ENCODE measurements around the gene WDR1. TPM values are rescaled to one million over a fixed set of nuclear protein-coding genes. Genes with fewer than 3 reads are reported as not detected.

The WDR1 gene
- polyA plus RNA-seq, 1 of the 3 experiments (the other 2 are of a cell fraction) = 310 TPM

DNA sequence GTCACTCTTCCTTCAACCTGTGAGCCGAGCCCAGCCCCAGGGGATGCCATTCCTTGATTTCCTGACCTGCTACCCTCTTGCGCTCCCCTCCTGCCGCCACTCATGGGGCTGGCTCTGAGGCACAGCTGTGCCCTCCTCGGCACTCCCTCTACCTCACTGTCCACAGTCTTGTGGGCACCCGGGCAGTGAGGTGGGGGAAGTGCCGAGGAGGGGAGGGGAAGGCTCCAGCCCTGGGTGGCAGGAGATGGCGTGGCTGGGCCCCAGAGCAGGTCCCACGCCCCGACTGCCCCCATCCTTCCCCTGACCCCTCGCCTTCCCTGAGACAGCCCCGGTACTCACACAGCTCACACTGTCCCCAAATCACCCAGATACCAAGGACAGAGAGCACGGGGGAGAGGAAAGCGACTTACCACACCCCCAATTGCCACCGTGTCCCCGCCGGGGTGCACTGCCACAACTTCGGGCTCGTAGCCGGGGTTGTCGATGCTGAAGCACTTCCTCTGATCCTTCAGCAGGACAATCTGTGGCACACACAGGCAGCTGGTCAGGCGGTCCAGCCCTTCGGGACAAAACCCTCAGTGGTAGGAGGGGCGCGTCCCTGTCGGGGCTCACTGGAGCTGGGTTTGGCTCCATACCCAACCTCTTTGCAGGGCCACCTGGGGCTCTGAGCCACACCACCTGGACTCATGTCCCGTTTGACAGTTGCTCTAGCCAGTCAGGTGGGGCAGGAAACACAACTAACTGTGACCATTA lies 37.9 kb downstream of the WDR1 start:
- H4K20me1 ChIP-seq (ENCODE audit: insufficient read depth) = peaks cover 76% of the 10 kb centered on the region

More for the DNA sequence above, 37.9 kb downstream of the WDR1 start:
- H3K27ac ChIP-seq (ENCODE audit: low read depth in 2 of 2, low read length in 1 of 2) = no peak overlapping the region
- 95% methylated on average over 13 of the region's 26 CpGs for WGBS (ENCODE audit: low lambda C conversion rate)
- H3K4me2 ChIP-seq = no peak overlapping the region
- H3K9me3 ChIP-seq = no peaks in the 10 kb centered on the region
- no peak for DNase-seq
- no peak overlapping the region for H3K9ac ChIP-seq
- H3K79me2 ChIP-seq (ENCODE audit: insufficient read depth) = peaks cover 13% of the 10 kb centered on the region; the same call in 1 of the 2 replicates
- H3F3A ChIP-seq (replicated peaks; ENCODE audit: insufficient read depth) = peaks cover 21% of the 10 kb centered on the region
- ChIA-PET POLR2A (interaction anchor here (1.6 kb wide), 1 partner anchor 39 kb away, joined by 5 read pairs; no protein-coding TSS in a partner anchor), CTCF (interaction anchor here (1.1 to 2.4 kb wide), 2 partner anchors 46 to 64 kb away, joined by 3 to 8 read pairs; no protein-coding TSS in a partner anchor)
- H3K4me1 ChIP-seq (ENCODE audit: control insufficient read depth in 1 of 2, insufficient read depth in 2 of 2, low read depth in 1 of 2, low read length in 1 of 2) = peaks cover 0 to 32% of the 10 kb centered on the region in 2 experiments; a peak in 2 of 4 replicates
- H3K36me3 ChIP-seq (replicated peaks in 1 of 2; ENCODE audit: control insufficient read depth in 1 of 2, insufficient read depth in 2 of 2, low read length in 1 of 2) = peaks cover 51 to 98% of the 10 kb centered on the region in 2 experiments
- H3K27me3 ChIP-seq (ENCODE audit: insufficient read depth) = no peaks in the 10 kb centered on the region
- H3K9me2 ChIP-seq = no peaks in the 10 kb centered on the region
- no peak overlapping the region for H2AFZ ChIP-seq (ENCODE audit: low read depth)
- TF ChIP-seq TEAD4 (IDR thresholded peaks at IDR 0.05; ENCODE audit: borderline replicate concordance, insufficient read depth) (no peak), MAX (IDR thresholded peaks at IDR 0.05; ENCODE audit: low read depth) (no peak), ZBTB33 (IDR thresholded peaks at IDR 0.05; ENCODE audit: borderline replicate concordance, low read depth) (no peak), FOXM1 (IDR thresholded peaks at IDR 0.05; ENCODE audit: low read depth) (no peak), EZH2phosphoT487 (IDR thresholded peaks at IDR 0.05; ENCODE audit: borderline replicate concordance, low read depth) (no peak), GATA2 (CRISPR knock-in tag; IDR thresholded peaks at IDR 0.05) (no peak), SMC3 (IDR thresholded peaks at IDR 0.05; ENCODE audit: low read depth, low read length) (no peak), IRF3 (IDR thresholded peaks at IDR 0.05; ENCODE audit: low read depth, low read length) (no peak), TAF1 (IDR thresholded peaks at IDR 0.05; ENCODE audit: borderline replicate concordance, low read depth, low read length) (no peak), YY1 (IDR thresholded peaks at IDR 0.05; ENCODE audit: low read depth) (no peak)
- TF ChIP-seq, protein P1, sequence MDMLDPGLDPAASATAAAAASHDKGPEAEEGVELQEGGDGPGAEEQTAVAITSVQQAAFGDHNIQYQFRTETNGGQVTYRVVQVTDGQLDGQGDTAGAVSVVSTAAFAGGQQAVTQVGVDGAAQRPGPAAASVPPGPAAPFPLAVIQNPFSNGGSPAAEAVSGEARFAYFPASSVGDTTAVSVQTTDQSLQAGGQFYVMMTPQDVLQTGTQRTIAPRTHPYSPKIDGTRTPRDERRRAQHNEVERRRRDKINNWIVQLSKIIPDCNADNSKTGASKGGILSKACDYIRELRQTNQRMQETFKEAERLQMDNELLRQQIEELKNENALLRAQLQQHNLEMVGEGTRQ (IDR thresholded peaks at IDR 0.05; ENCODE audit: borderline replicate concordance, low read depth, low read length) = no peak
- TF ChIP-seq, protein P2, sequence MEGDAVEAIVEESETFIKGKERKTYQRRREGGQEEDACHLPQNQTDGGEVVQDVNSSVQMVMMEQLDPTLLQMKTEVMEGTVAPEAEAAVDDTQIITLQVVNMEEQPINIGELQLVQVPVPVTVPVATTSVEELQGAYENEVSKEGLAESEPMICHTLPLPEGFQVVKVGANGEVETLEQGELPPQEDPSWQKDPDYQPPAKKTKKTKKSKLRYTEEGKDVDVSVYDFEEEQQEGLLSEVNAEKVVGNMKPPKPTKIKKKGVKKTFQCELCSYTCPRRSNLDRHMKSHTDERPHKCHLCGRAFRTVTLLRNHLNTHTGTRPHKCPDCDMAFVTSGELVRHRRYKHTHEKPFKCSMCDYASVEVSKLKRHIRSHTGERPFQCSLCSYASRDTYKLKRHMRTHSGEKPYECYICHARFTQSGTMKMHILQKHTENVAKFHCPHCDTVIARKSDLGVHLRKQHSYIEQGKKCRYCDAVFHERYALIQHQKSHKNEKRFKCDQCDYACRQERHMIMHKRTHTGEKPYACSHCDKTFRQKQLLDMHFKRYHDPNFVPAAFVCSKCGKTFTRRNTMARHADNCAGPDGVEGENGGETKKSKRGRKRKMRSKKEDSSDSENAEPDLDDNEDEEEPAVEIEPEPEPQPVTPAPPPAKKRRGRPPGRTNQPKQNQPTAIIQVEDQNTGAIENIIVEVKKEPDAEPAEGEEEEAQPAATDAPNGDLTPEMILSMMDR (IDR thresholded peaks at IDR 0.05) = no peak
- TF ChIP-seq, protein P3, sequence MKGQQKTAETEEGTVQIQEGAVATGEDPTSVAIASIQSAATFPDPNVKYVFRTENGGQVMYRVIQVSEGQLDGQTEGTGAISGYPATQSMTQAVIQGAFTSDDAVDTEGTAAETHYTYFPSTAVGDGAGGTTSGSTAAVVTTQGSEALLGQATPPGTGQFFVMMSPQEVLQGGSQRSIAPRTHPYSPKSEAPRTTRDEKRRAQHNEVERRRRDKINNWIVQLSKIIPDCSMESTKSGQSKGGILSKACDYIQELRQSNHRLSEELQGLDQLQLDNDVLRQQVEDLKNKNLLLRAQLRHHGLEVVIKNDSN (IDR thresholded peaks at IDR 0.05; ENCODE audit: borderline replicate concordance, low read depth) = no peak
- no peak overlapping the region for H3K4me3 ChIP-seq (ENCODE audit: low read depth in 2 of 2, low read length in 1 of 2)

All from SK-N-SH (cell line).